ENCODE data around the gene DOCK1.

- TF ChIP-seq CTCF (IDR thresholded peaks at IDR 0.05 in 4 of 5, conservative IDR thresholded peaks at IDR 0.05 in 1 of 5): no peak
- no peak for TF ChIP-seq POLR2A (IDR thresholded peaks at IDR 0.05)
These were observed 440.2 kb downstream of the DOCK1 start for GRCh38 chr10:127345231-127345965.

Data from gastrocnemius medialis (tissue), 4 donors.